ENCODE measurements around the gene RNF167.

GRCh38 chr17:4899341-4900230 is 40.5 kb upstream of the RNF167 start, which contains the start of gene C17orf107:
- TF ChIP-seq, protein P1, sequence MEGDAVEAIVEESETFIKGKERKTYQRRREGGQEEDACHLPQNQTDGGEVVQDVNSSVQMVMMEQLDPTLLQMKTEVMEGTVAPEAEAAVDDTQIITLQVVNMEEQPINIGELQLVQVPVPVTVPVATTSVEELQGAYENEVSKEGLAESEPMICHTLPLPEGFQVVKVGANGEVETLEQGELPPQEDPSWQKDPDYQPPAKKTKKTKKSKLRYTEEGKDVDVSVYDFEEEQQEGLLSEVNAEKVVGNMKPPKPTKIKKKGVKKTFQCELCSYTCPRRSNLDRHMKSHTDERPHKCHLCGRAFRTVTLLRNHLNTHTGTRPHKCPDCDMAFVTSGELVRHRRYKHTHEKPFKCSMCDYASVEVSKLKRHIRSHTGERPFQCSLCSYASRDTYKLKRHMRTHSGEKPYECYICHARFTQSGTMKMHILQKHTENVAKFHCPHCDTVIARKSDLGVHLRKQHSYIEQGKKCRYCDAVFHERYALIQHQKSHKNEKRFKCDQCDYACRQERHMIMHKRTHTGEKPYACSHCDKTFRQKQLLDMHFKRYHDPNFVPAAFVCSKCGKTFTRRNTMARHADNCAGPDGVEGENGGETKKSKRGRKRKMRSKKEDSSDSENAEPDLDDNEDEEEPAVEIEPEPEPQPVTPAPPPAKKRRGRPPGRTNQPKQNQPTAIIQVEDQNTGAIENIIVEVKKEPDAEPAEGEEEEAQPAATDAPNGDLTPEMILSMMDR (IDR thresholded peaks at IDR 0.05), result no peak
- TF ChIP-seq POLR2A (IDR thresholded peaks at IDR 0.05) (no peak), EP300 (IDR thresholded peaks at IDR 0.05) (no peak)

Measured in ovary (tissue), 3 donors.